SK-N-SH treated with all-trans-retinoic acid at 6 μM for 48 hours (cell line): ENCODE measurements around the gene PIK3CD.

Experiments used
- ATAC-seq: fragments of 200-7000 bp; cut with Tn5 transposase; 3 replicates; pipeline ENCODE4 v1.9.1; 2020; ENCODE audit warnings: mild to moderate bottlenecking, moderate library complexity
- BACH2 ChIP-seq: fragments of 250-450 bp; sonication (Bioruptor Pico); IDR thresholded peaks from 2 replicates; pipeline ENCODE4 v1.9.0; 2021; ENCODE audit warnings: mild to moderate bottlenecking, borderline replicate concordance
- CREB5 ChIP-seq: fragments of 250-450 bp; sonication (Bioruptor Pico); IDR thresholded peaks from 2 replicates; pipeline ENCODE4 v1.5.1; 2020; ENCODE audit warnings: low read depth, mild to moderate bottlenecking, moderate library complexity
- CSRNP3 ChIP-seq: fragments of 250-450 bp; sonication (Bioruptor Pico); IDR thresholded peaks from 2 replicates; pipeline ENCODE4 v1.5.1; 2021; ENCODE audit warnings: mild to moderate bottlenecking, moderate library complexity
- ESRRG ChIP-seq: fragments of 250-450 bp; sonication (Bioruptor Pico); IDR thresholded peaks from 2 replicates; pipeline ENCODE4 v1.6.1; 2021; ENCODE audit warnings: mild to moderate bottlenecking
- GLIS3 ChIP-seq: fragments of 250-450 bp; sonication (Bioruptor Pico); IDR thresholded peaks from 2 replicates; pipeline ENCODE4 v1.5.0; 2020; ENCODE audit warnings: mild to moderate bottlenecking, moderate library complexity
- ISL1 ChIP-seq: fragments of 250-450 bp; sonication (Bioruptor Pico); IDR thresholded peaks from 2 replicates; pipeline ENCODE4 v2.1.2; 2022; ENCODE audit warnings: mild to moderate bottlenecking, moderate library complexity
- PATZ1 ChIP-seq: fragments of 250-450 bp; sonication (Bioruptor Pico); IDR thresholded peaks from 2 replicates; pipeline ENCODE4 v1.8.0; 2020; ENCODE audit warnings: mild to moderate bottlenecking, moderate library complexity, borderline replicate concordance
- POU6F1 ChIP-seq: fragments of 250-450 bp; sonication (Bioruptor Pico); IDR thresholded peaks from 2 replicates; pipeline ENCODE4 v1.8.0; 2021; ENCODE audit warnings: low read depth, mild to moderate bottlenecking, moderate library complexity, borderline replicate concordance
- PPARA ChIP-seq: fragments of 250-450 bp; sonication (Bioruptor Pico); IDR thresholded peaks from 2 replicates; pipeline ENCODE4 v1.5.0; 2020; ENCODE audit warnings: mild to moderate bottlenecking, borderline replicate concordance
- RARB ChIP-seq: fragments of 250-450 bp; sonication (Bioruptor Pico); IDR thresholded peaks from 2 replicates; pipeline ENCODE4 v1.8.0; 2021; ENCODE audit warnings: mild to moderate bottlenecking, moderate library complexity
- SNAI2 ChIP-seq: fragments of 250-450 bp; sonication (Bioruptor Pico); IDR thresholded peaks from 2 replicates; pipeline ENCODE4 v1.5.0; 2020; ENCODE audit warnings: mild to moderate bottlenecking, moderate library complexity
- TCF4 ChIP-seq: fragments of 250-450 bp; sonication (Bioruptor Pico); IDR thresholded peaks from 2 replicates; pipeline ENCODE4 v1.8.0; 2021; ENCODE audit warnings: mild to moderate bottlenecking, moderate library complexity, borderline replicate concordance
- TOX ChIP-seq: fragments of 250-450 bp; sonication (Bioruptor Pico); IDR thresholded peaks from 2 replicates; pipeline ENCODE4 v1.8.0; 2021; ENCODE audit warnings: mild to moderate bottlenecking, moderate library complexity, borderline replicate concordance
- TSHZ2 ChIP-seq: fragments of 250-450 bp; sonication (Bioruptor Pico); IDR thresholded peaks from 2 replicates; pipeline ENCODE4 v1.5.0; 2020; ENCODE audit warnings: mild to moderate bottlenecking, moderate library complexity
- ZC3H10 ChIP-seq: fragments of 250-450 bp; sonication (Bioruptor Pico); IDR thresholded peaks from 2 replicates; pipeline ENCODE4 v1.5.1; 2021; ENCODE audit warnings: mild to moderate bottlenecking, moderate library complexity
- ZFP3 ChIP-seq: fragments of 250-450 bp; sonication (Bioruptor Pico); IDR thresholded peaks from 2 replicates; pipeline ENCODE4 v1.5.0; 2020; ENCODE audit warnings: mild to moderate bottlenecking, moderate library complexity
- ZFP30 ChIP-seq: fragments of 450-650 bp; formaldehyde crosslinking; IDR thresholded peaks from 2 replicates; pipeline ENCODE4 v1.5.0; 2022; ENCODE audit warnings: mild to moderate bottlenecking, moderate library complexity
- ZNF70 ChIP-seq: fragments of 450-650 bp; formaldehyde crosslinking; IDR thresholded peaks from 2 replicates; pipeline ENCODE4 v1.5.0; 2020; ENCODE audit warnings: mild to moderate bottlenecking, moderate library complexity
- ZNF8 ChIP-seq: fragments of 450-650 bp; formaldehyde crosslinking; IDR thresholded peaks from 2 replicates; pipeline ENCODE4 v1.5.0; 2020; ENCODE audit warnings: mild to moderate bottlenecking, moderate library complexity

Gene PIK3CD

GRCh38 chr1:9751971-9752370 lies 100.4 kb downstream of the PIK3CD start (continued):
- no peak for TF ChIP-seq CREB5

GRCh38 chr1:9753121-9753531 lies 101.6 kb downstream of the PIK3CD start:
- TF ChIP-seq ZC3H10 (CRISPR knock-in tag), result no peak
- no peak for TF ChIP-seq TCF4 (CRISPR knock-in tag)
- no peak for TF ChIP-seq GLIS3
- TF ChIP-seq CREB5, result no peak
- TF ChIP-seq, all 23 proteins: peak for 0
- ATAC-seq, result peak; percentile 90

- no peak for ATAC-seq
- no peak for TF ChIP-seq CREB5
- no peak for TF ChIP-seq RARB
- TF ChIP-seq TOX, result no peak
- no peak for TF ChIP-seq POU6F1
- no peak for TF ChIP-seq BACH2 (CRISPR knock-in tag)
- TF ChIP-seq SNAI2, result no peak
- TF ChIP-seq GLIS3, result no peak
- TF ChIP-seq ZNF70 (CRISPR knock-in tag), result no peak
- no peak for TF ChIP-seq TCF4 (CRISPR knock-in tag)
- TF ChIP-seq PPARA (CRISPR knock-in tag), result no peak
- TF ChIP-seq ZFP30 (CRISPR knock-in tag), result no peak
- no peak for TF ChIP-seq TSHZ2 (CRISPR knock-in tag)
- no peak for TF ChIP-seq ISL1
- TF ChIP-seq ZFP3 (CRISPR knock-in tag), result no peak
- no peak for TF ChIP-seq ZNF8 (CRISPR knock-in tag)
- no peak for TF ChIP-seq PATZ1 (CRISPR knock-in tag)
- no peak for TF ChIP-seq CSRNP3 (CRISPR knock-in tag)
- no peak for TF ChIP-seq ESRRG (CRISPR knock-in tag)
- no peak for TF ChIP-seq ZC3H10 (CRISPR knock-in tag)
- TF ChIP-seq, all 23 proteins: peak for 0
These were observed 104.0 kb downstream of the PIK3CD start for GRCh38 chr1:9755441-9755995.
